Skeletal muscle tissue (tissue), 4 donors: ENCODE data around the gene SMKR1. TPM values are rescaled to one million over a fixed set of nuclear protein-coding genes. Genes with fewer than 3 reads are reported as not detected.

Experiments
- H3K27ac ChIP-seq: one replicate; pipeline ENCODE4 v1.7.0; 2013; ENCODE audit warnings: mild to moderate bottlenecking, low read depth, low read length, inconsistent platforms
- H3K27me3 ChIP-seq, 3 donors: one replicate each; pipeline ENCODE4 v1.7.0; 2013; ENCODE audit warnings: low read length in 3 of 3; ENCODE audit not compliant: control insufficient read depth in 3 of 3, insufficient read depth in 3 of 3
- H3K36me3 ChIP-seq, 3 donors: one replicate each; pipeline ENCODE4 v1.7.0; 2013; ENCODE audit warnings: low read length in 3 of 3; ENCODE audit not compliant: control insufficient read depth in 3 of 3, insufficient read depth in 3 of 3
- H3K4me1 ChIP-seq, 3 donors: one replicate each; pipeline ENCODE4 v1.7.0; 2013; ENCODE audit warnings: low read length in 3 of 3, mild to moderate bottlenecking in 3 of 3; ENCODE audit not compliant: control insufficient read depth in 3 of 3, insufficient read depth in 3 of 3
- H3K4me3 ChIP-seq, 3 donors: one replicate each; pipeline ENCODE4 v1.7.0; 2013; ENCODE audit warnings: low read length in 3 of 3
- H3K9ac ChIP-seq, 3 donors: one replicate each; pipeline ENCODE4 v1.7.0; 2013; ENCODE audit warnings: low read length in 3 of 3, mild to moderate bottlenecking in 3 of 3, moderate library complexity in 2 of 3, low read depth in 1 of 3
- H3K9me3 ChIP-seq, 3 donors: one replicate each; pipeline ENCODE4 v1.7.0; 2013; ENCODE audit warnings: low read length in 3 of 3; ENCODE audit not compliant: control insufficient read depth in 3 of 3
- total RNA-seq: library from RNA; depleted of rRNA; stranded (reverse); fragments of >200 nt; gene quantifications from one replicate; pipeline ENCODE4 v1.2.3, GENCODE V29; 2014
- donor health status: Osteomylitis.

The SMKR1 gene
- not detected for total RNA-seq

DNA sequence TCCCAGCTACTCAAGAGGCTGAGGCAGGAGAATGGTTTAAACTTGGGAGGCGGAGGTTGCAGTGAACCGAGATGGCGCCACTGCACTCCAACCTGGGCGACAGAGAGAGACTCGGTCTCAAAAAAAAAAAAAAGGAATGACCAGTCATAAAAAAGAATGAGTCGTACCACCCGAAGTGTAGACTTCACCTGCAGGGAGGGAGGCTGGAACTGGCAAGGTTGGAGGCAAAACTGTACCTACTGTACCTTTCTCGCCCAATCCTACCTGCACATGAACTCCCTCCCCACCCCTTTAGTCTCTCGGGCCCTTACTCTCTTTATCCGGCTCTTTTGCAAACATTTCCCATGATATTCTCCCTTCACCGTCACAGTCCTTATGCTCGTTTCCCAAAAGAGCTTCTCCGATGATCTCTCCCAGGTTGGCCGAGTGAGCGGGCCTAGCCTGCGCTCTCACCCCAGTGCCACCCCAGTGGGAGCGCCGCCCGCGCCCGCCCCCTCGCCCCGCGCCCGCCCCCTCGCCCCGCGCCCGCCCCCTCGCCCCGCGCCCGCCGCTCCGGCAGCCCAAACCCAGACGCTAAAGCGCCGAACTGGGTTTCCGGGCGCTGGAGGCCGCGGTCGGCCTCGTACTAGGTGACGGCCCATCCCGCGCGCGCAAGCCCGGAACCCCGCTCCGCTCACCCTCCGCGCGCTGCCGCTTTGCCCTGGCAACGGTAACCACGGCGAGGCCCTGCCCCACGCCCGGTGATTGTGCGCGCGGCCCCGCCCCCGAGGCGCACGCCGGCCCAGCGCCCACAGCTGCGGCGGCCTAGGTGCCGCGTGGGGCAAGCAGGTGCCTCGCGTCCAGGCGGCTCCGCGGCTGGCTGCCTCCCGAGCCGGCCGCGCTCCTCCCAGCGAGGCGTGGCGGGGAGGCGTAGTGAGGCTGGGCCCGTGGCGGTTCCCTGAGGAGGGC lies at the start of gene SMKR1:
TSS of gene SMKR1 (plus strand) at position 772 of the 948 bp plus-strand sequence. CDS start 294 bp downstream, outside the sequence.
- H3K36me3 ChIP-seq, result no peaks in the 10 kb centered on the region
- H3K27ac ChIP-seq, result no peak within 1 kb of the TSS
- no peaks in the 10 kb centered on the region for H3K9me3 ChIP-seq
- peak within 1 kb of the TSS; percentile 54 to 69 (median 67) for H3K4me3 ChIP-seq
- H3K9ac ChIP-seq, result peak within 1 kb of the TSS in 2 of 3 donors; percentile 32 to 62
- H3K4me1 ChIP-seq, result peaks cover 7 to 11% (median 11%) of the 10 kb centered on the region in 3 donors
- peaks cover 0 to 6% (median 5%) of the 10 kb centered on the region in 3 donors for H3K27me3 ChIP-seq

DNA sequence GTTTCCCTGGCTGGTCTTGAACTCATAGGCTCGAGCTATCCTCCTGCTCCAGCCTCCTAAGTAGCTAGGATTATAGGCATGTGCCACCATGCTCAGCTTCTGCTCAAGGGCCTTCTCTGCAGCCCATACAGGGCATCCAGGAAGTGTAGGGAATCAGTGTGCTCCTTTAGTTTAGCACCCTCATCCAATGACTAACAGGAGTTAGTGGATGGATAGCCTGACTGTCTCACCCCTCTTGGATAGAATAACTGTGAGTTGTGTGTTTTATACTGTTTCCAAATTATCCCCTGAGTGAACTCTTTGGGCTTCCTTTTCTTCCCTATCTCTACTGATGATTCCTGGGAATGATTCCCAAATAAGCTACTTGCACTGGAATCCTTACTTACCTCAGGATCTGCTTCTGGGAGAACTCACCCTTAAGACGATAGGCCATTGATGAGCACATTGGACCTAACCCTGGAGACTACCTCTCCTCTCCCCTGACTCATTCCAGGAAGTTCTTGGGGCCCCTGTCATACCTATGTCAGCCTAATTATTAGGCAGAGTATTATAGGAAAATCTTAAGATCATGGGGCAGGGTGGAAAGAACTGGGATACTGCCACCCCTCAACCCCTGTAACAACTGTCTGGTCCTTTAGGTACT lies 49.6 kb upstream of the SMKR1 start:
- H3K9ac ChIP-seq, result no peak overlapping the region
- no peaks in the 10 kb centered on the region for H3K4me1 ChIP-seq
- no peaks in the 10 kb centered on the region for H3K9me3 ChIP-seq
- peaks cover 33 to 81% (median 47%) of the 10 kb centered on the region in 3 donors for H3K36me3 ChIP-seq
- no peak overlapping the region for H3K27ac ChIP-seq
- no peaks in the 10 kb centered on the region for H3K27me3 ChIP-seq
- no peak overlapping the region for H3K4me3 ChIP-seq

DNA sequence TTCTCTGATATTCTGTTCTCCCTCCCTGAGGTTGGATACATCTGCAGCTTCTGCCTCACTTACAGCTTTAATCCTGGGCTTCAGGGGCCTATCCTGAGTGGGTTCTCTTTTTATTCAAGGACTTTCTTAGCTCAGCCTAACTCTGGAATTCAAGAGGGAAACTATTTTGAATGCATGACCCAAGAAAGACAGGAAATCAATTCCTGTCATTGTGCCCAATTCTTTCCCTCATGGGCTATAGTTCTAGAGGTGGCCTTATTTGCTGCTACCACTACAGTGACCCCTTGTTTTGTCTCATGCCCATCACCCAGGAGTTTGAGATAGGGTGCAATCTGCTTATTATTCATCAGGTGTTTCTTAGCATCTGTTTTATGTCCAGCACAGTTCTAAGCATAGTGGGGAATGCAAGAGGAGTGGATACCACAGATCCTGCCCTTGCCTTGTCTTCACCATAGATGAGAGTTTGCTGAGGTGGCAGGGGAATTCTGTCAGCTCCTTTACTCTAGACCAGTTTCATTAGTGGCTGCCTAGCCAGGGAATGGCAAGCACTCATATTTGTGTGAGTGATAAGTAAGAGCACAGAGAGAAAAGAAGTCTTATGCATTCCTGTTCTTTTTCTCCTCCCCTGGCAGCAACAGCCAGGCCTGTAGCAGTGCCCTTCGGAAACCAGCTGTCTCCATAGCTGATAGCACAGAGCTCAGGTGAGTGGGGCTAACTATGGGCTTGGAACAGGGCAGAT lies 48.7 kb upstream of the SMKR1 start:
- H3K9me3 ChIP-seq, result no peaks in the 10 kb centered on the region
- H3K27ac ChIP-seq, result no peak overlapping the region
- no peak overlapping the region for H3K4me3 ChIP-seq
- peaks cover 40 to 86% (median 56%) of the 10 kb centered on the region in 3 donors for H3K36me3 ChIP-seq
- no peak overlapping the region for H3K9ac ChIP-seq
- H3K4me1 ChIP-seq, result no peaks in the 10 kb centered on the region
- no peaks in the 10 kb centered on the region for H3K27me3 ChIP-seq

DNA sequence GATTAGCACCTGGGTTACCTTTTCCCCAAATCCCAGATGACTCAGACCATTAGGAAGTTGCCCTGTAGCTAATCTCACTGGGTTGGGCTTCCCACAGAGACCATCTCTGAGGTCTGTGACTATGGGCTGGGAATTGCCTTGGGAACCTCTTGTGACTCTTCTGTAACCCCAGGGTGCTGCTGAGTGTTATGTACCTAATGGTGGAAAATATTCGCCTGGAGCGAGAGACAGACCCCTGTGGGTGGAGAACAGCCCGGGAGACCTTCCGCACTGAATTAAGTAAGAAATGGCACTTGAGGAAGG lies 48.1 kb upstream of the SMKR1 start:
- H3K4me1 ChIP-seq, result no peaks in the 10 kb centered on the region
- H3K4me3 ChIP-seq, result no peak overlapping the region
- H3K27me3 ChIP-seq, result no peaks in the 10 kb centered on the region
- peaks cover 42 to 87% (median 60%) of the 10 kb centered on the region in 3 donors for H3K36me3 ChIP-seq
- no peaks in the 10 kb centered on the region for H3K9me3 ChIP-seq
- H3K27ac ChIP-seq, result no peak overlapping the region
- no peak overlapping the region for H3K9ac ChIP-seq

DNA sequence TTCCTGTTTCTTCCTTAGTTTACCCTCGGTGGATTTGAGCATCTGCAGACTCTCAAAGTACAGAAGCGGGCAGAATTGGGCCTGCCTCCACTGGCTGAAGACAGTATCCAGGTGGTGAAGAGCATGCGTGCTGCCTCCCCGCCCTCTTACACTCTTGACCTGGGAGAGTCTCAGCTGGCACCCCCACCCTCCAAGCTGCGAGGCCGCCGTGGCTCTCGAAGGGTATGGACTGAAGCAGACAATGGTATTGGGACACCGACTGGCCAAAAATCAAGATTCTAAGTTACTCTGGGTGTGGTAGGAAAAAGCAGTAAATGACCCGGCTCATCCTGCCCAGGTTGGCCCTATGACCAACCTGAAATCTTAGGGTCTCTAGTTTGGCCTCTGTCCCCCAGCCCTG lies 45.9 kb upstream of the SMKR1 start:
- H3K9me3 ChIP-seq, result no peaks in the 10 kb centered on the region
- H3K27me3 ChIP-seq, result no peaks in the 10 kb centered on the region
- H3K9ac ChIP-seq, result no peak overlapping the region
- H3K4me3 ChIP-seq, result no peak overlapping the region
- H3K27ac ChIP-seq, result no peak overlapping the region
- H3K4me1 ChIP-seq, result no peaks in the 10 kb centered on the region
- peaks cover 52 to 96% (median 79%) of the 10 kb centered on the region in 3 donors for H3K36me3 ChIP-seq

DNA sequence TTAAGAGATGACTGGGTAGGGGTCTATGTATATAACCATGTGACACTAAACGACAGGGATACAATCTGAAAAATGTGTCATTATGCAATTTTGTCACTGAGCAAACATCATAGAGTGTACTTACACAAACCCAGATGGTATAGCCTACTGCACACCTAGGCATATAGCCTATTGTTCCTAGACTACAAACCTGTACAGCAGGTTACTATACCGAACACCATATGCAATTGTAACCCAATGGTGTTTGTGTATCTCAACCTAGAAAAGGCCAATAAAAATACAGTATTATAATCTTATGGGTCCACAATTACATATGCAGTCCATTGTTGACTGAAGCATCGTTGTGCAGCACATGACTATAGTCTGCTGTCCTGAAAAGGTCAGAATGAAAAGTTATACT lies 45.2 kb upstream of the SMKR1 start:
- no peaks in the 10 kb centered on the region for H3K4me1 ChIP-seq

DNA sequence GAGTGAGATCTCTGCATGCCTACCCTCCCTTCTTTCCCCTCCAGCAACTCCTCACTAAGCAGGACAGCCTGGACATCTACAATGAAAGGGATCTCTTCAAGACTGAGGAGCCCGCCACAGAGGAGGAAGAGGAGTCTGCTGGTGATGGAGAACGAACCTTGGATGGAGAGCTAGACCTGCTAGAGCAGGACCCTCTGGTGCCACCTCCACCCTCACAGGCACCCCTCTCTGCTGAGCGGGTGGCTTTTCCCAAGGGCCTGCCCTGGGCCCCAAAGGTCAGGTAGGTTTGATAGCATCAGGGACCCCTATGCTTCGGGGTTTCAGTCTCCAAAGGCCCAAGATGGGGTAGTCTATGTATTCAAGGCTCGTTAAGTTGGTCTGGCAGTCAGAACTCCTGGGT lies 44.2 kb upstream of the SMKR1 start:
- Histone ChIP-seq H3K4me1 (no peaks in the 10 kb centered on the region), H3K4me3 (no peak overlapping the region), H3K27ac (no peak overlapping the region), H3K27me3 (no peaks in the 10 kb centered on the region), H3K9me3 (no peaks in the 10 kb centered on the region), H3K36me3 (peaks cover 58 to 96% (median 84%) of the 10 kb centered on the region in 3 donors), H3K9ac (no peak overlapping the region)

More for the DNA sequence above, 45.2 kb upstream of the SMKR1 start:
- no peak overlapping the region for H3K4me3 ChIP-seq
- no peaks in the 10 kb centered on the region for H3K27me3 ChIP-seq
- H3K27ac ChIP-seq, result no peak overlapping the region
- no peak overlapping the region for H3K9ac ChIP-seq
- H3K9me3 ChIP-seq, result no peaks in the 10 kb centered on the region
- peaks cover 55 to 96% (median 80%) of the 10 kb centered on the region in 3 donors for H3K36me3 ChIP-seq

DNA sequence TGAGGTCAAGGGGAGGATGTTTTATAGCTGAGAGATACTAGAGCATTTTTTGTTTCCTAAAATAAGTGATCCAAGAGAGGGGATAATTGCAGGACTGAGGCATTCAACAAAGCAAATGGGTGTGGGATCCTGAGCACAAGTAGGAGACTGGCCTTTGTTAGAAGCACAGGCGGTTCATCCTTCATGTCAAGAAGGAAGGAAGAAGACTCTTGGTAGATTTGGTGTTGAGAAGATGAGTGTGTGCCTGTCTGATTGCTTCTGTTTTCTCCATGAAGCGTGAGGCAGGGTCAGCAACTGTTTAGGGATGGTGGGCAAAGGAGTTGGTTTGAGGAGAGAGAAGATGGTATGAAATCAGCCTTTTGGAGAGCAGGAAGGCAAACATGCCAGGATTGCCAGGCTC lies 40.5 kb upstream of the SMKR1 start:
- Histone ChIP-seq H3K4me1 (peaks cover 11 to 26% (median 21%) of the 10 kb centered on the region in 3 donors), H3K27ac (no peak overlapping the region), H3K36me3 (peaks cover 42 to 72% (median 56%) of the 10 kb centered on the region in 3 donors), H3K27me3 (no peaks in the 10 kb centered on the region), H3K9me3 (no peaks in the 10 kb centered on the region), H3K9ac (no peak overlapping the region), H3K4me3 (no peak overlapping the region)

DNA sequence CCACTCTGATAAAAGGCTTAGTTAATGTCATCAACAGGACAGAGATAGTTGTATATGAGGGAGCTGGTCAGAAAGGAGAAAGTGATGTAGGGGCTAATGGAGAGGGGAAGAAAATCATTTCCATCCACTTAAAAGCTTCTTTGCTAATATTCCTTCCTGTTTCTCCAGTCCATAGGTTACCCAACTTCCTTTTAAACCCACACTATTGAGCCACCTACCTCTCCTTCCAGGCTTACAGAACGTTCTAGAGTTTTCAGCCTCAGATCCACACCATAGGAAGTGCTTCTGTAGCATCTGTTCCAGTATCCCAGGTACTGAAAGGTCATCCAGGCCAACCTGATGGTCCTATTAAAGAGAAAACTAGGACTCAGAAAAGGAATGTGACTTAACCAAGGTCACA lies 39.9 kb upstream of the SMKR1 start:
- H3K36me3 ChIP-seq, result peaks cover 38 to 67% (median 52%) of the 10 kb centered on the region in 3 donors
- H3K9ac ChIP-seq, result no peak overlapping the region
- H3K4me3 ChIP-seq, result no peak overlapping the region
- H3K9me3 ChIP-seq, result no peaks in the 10 kb centered on the region
- H3K27me3 ChIP-seq, result no peaks in the 10 kb centered on the region
- H3K27ac ChIP-seq, result no peak overlapping the region
- peaks cover 11 to 32% (median 21%) of the 10 kb centered on the region in 3 donors for H3K4me1 ChIP-seq
